Measurements from ENCODE around the gene TUBB1. TPM values are rescaled to one million over a fixed set of nuclear protein-coding genes. Genes with fewer than 3 reads are reported as not detected.

Gene TUBB1
- polyA plus RNA-seq, 1 donor (not counting 4 experiments of a cell fraction or from before 2014, with no cell fraction given): 0.03 TPM

DNA sequence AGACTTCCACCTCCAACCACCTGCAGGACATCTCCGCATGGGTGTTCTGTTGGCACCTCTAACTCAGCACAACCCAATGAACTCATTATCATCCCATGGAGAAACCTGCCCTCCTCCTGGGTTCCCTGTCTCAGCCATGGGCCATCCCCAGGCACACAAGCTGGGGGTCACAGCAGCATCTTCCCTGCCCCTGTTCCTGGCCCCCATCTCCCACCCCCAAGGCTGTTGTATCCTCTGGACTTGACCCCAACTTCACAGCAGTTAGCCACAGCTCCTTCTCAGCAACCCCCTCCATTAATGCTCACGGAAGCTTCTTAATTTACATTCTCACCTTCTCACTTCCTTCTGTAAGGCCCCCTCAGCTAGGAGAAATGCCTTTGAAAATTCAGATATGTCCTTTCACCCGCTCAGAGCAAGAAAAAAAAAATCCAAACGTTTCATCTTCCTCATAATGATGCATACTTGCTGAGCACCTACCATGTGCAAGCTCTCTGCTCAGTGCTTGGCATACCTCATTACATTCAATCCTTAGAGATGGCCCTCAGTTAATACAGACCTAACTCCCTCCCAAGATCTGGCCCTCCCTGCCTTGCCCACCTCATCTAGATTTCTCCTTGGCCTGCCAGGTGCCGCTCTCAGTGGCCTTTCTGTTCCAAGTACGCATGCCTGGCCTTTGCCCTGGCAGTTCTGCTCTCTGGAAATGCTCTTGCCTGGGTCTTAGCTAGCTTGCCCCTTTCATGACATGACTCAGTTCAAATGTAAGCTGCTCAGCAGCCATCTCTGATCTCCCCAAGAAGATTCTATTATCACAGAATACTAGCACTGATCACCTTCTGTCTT is 40.7 kb upstream of the TUBB1 start:
- no peak overlapping the region for H3K27ac ChIP-seq (ENCODE audit: control insufficient read depth, insufficient read depth, low read length)
- no peaks in the 10 kb centered on the region for H3K27me3 ChIP-seq (ENCODE audit: control insufficient read depth, extremely low read depth, insufficient read depth, low read length)
- DNase-seq (ENCODE audit: low read depth, low spot score): no peak
- TF ChIP-seq, protein P1, sequence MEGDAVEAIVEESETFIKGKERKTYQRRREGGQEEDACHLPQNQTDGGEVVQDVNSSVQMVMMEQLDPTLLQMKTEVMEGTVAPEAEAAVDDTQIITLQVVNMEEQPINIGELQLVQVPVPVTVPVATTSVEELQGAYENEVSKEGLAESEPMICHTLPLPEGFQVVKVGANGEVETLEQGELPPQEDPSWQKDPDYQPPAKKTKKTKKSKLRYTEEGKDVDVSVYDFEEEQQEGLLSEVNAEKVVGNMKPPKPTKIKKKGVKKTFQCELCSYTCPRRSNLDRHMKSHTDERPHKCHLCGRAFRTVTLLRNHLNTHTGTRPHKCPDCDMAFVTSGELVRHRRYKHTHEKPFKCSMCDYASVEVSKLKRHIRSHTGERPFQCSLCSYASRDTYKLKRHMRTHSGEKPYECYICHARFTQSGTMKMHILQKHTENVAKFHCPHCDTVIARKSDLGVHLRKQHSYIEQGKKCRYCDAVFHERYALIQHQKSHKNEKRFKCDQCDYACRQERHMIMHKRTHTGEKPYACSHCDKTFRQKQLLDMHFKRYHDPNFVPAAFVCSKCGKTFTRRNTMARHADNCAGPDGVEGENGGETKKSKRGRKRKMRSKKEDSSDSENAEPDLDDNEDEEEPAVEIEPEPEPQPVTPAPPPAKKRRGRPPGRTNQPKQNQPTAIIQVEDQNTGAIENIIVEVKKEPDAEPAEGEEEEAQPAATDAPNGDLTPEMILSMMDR (optimal IDR thresholded peaks at IDR 0.05 in 1 of 3, IDR thresholded peaks at IDR 0.05 in 1 of 3, conservative IDR thresholded peaks at IDR 0.05 in 1 of 3; ENCODE audit: extremely low read depth in 1 of 3, insufficient read depth in 2 of 3, low read length in 3 of 3): no peak
- TF ChIP-seq EZH2 (IDR thresholded peaks at IDR 0.05; ENCODE audit: low read length): no peak
- peaks cover 6% of the 10 kb centered on the region for H3K4me1 ChIP-seq (ENCODE audit: control insufficient read depth, extremely low read depth, insufficient read depth, low read length)
- dilution Hi-C loops (cut with MboI; ENCODE audit: extremely low pct_ligation_motif_present, low sequenced_read_pairs): no loop called here
- H3K36me3 ChIP-seq (ENCODE audit: control insufficient read depth in 2 of 2, extremely low read depth in 1 of 2, insufficient read depth in 2 of 2, low read length in 2 of 2): no peaks in the 10 kb centered on the region
- H3K9ac ChIP-seq (ENCODE audit: control insufficient read depth, extremely low read depth, insufficient read depth, low read length): no peak overlapping the region
- H3K9me3 ChIP-seq (ENCODE audit: control insufficient read depth, low read depth, low read length): no peaks in the 10 kb centered on the region
- H3K4me3 ChIP-seq (ENCODE audit: control insufficient read depth in 2 of 3, extremely low read depth in 1 of 3, insufficient read depth in 2 of 3, low read depth in 1 of 3, low read length in 3 of 3): no peak overlapping the region
- no peak for FAIRE-seq
- H3K9me1 ChIP-seq (ENCODE audit: control insufficient read depth, extremely low read depth, insufficient read depth, low read length): no peaks in the 10 kb centered on the region
- H4K20me1 ChIP-seq (ENCODE audit: control insufficient read depth, extremely low read depth, insufficient read depth, low read length): no peaks in the 10 kb centered on the region
- no peak overlapping the region for H2AFZ ChIP-seq (ENCODE audit: control insufficient read depth, low read length)
- H3K4me2 ChIP-seq (ENCODE audit: control insufficient read depth, extremely low read depth, insufficient read depth, low read depth, low read length): no peak overlapping the region
- peaks cover 21% of the 10 kb centered on the region for H3K79me2 ChIP-seq (ENCODE audit: control insufficient read depth, insufficient read depth, low read length)

DNA sequence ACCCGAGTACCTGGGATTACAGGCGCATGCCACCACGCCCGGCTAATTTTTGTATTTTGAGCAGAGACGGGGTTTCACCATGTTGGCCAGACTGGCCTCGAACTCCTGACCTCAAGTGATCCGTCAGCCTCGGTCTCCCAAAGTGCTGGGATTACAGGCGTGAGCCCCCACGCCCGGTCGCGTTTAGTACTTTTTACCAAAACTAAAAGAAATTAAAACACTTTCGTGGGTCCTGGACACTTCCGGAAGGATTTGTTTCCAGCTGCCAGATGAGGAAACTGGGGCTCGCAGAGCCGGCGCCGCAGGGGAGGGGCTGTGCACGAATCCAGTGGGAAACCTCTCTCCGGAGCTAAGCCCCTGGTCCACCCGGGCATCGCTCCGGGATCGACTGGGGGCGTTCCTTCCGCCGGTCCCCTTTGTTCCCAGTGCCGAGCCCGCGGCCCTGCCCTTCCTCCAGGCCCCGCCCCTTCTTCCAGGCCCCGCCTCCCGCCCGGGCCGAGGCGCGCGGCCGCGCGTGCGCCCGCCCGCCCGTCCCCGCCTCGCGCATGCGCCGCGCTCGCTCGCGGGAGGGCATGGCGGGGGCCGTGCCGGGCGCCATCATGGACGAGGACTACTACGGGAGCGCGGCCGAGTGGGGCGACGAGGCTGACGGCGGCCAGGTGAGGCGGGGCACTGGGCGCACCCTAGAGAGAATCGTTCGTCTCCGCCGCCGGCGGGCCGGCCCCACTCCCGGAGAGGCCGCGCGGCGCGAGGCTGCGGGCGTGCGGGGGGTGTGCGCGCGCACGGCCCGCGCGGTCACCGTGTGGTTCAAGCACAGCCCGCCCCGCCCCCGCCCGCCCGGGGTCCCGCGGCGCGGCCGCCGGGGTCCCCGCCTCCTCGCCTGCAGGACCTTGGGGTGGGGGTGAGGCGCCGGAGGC is 38.3 kb upstream of the TUBB1 start, which contains the start of gene NELFCD:
TSS of gene NELFCD (plus strand) at position 546 of the 917 bp plus-strand sequence. CDS start at position 600, 54 bp downstream.
- H3K9ac ChIP-seq (ENCODE audit: control insufficient read depth, extremely low read depth, insufficient read depth, low read length): peak within 1 kb of the TSS; percentile 80
- DNase-seq (ENCODE audit: low read depth, low spot score) (peak; percentile 13), FAIRE-seq (no peak)
- dilution Hi-C loops (cut with MboI; ENCODE audit: extremely low pct_ligation_motif_present, low sequenced_read_pairs): no loop called here
- peak within 1 kb of the TSS; percentile 68 to 92 (median 71) for H3K4me3 ChIP-seq (ENCODE audit: control insufficient read depth in 2 of 3, extremely low read depth in 1 of 3, insufficient read depth in 2 of 3, low read depth in 1 of 3, low read length in 3 of 3)
- peak within 1 kb of the TSS; percentile 50 for H3K27ac ChIP-seq (ENCODE audit: control insufficient read depth, insufficient read depth, low read length)
- peaks cover 45% of the 10 kb centered on the region for H3K79me2 ChIP-seq (ENCODE audit: control insufficient read depth, insufficient read depth, low read length)
- H3K4me1 ChIP-seq (ENCODE audit: control insufficient read depth, extremely low read depth, insufficient read depth, low read length): peaks cover 6% of the 10 kb centered on the region
- no peaks in the 10 kb centered on the region for H3K27me3 ChIP-seq (ENCODE audit: control insufficient read depth, extremely low read depth, insufficient read depth, low read length)
- TF ChIP-seq EZH2 (IDR thresholded peaks at IDR 0.05; ENCODE audit: low read length): no peak
- TF ChIP-seq, protein P1 (optimal IDR thresholded peaks at IDR 0.05 in 1 of 3, IDR thresholded peaks at IDR 0.05 in 1 of 3, conservative IDR thresholded peaks at IDR 0.05 in 1 of 3; ENCODE audit: extremely low read depth in 1 of 3, insufficient read depth in 2 of 3, low read length in 3 of 3): no peak
- peaks cover 2 to 8% of the 10 kb centered on the region in 2 experiments for H3K36me3 ChIP-seq (ENCODE audit: control insufficient read depth in 2 of 2, extremely low read depth in 1 of 2, insufficient read depth in 2 of 2, low read length in 2 of 2)
- H2AFZ ChIP-seq (ENCODE audit: control insufficient read depth, low read length): peak within 1 kb of the TSS; percentile 90
- peaks cover 4% of the 10 kb centered on the region for H4K20me1 ChIP-seq (ENCODE audit: control insufficient read depth, extremely low read depth, insufficient read depth, low read length)
- H3K9me3 ChIP-seq (ENCODE audit: control insufficient read depth, low read depth, low read length): no peaks in the 10 kb centered on the region
- H3K9me1 ChIP-seq (ENCODE audit: control insufficient read depth, extremely low read depth, insufficient read depth, low read length): no peaks in the 10 kb centered on the region
- peak within 1 kb of the TSS; percentile 82 for H3K4me2 ChIP-seq (ENCODE audit: control insufficient read depth, extremely low read depth, insufficient read depth, low read depth, low read length)

All from keratinocyte (primary cell).